Nephron (organoid): Measurements from ENCODE around the gene FSIP1.
"Not testable (repeated sequence)": the region's sequence is repeated elsewhere in the genome, so short reads cannot be mapped to it uniquely, and the experiment has no call there.

ENCODE experiments used
- H3K27ac Mint-ChIP-seq, 3 experiments: 2 replicates each; pipeline ENCODE4 v1.8.0; 2020; ENCODE audit warnings: mixed read lengths in 3 of 3, mild to moderate bottlenecking in 2 of 3, moderate library complexity in 1 of 3
- H3K27me3 Mint-ChIP-seq: 2 replicates; pipeline ENCODE4 v1.8.0; 2021; ENCODE audit warnings: low read depth, mild to moderate bottlenecking, moderate library complexity, mixed read lengths
- H3K36me3 Mint-ChIP-seq: 2 replicates; pipeline ENCODE4 v1.8.0; 2020; ENCODE audit warnings: low read depth, mixed read lengths
- H3K4me1 Mint-ChIP-seq: 2 replicates; pipeline ENCODE4 v1.8.0; 2020; ENCODE audit warnings: mixed read lengths
- H3K4me3 Mint-ChIP-seq, 3 experiments: 2 replicates each; pipeline ENCODE4 v1.8.0; 2020; ENCODE audit warnings: mild to moderate bottlenecking in 3 of 3, mixed read lengths in 3 of 3, moderate library complexity in 2 of 3
- H3K9me3 Mint-ChIP-seq: 2 replicates; pipeline ENCODE4 v1.8.0; 2020; ENCODE audit warnings: mixed read lengths
- CTCF ChIP-seq, 3 experiments: fragments of 200-600 bp; sonication (generic); IDR thresholded peaks; one replicate each; pipeline ENCODE4 v1.5.0; 2021; ENCODE audit warnings: antibody characterized with exemption in 3 of 3; ENCODE audit not compliant: unreplicated experiment in 3 of 3

FSIP1 gene

DNA sequence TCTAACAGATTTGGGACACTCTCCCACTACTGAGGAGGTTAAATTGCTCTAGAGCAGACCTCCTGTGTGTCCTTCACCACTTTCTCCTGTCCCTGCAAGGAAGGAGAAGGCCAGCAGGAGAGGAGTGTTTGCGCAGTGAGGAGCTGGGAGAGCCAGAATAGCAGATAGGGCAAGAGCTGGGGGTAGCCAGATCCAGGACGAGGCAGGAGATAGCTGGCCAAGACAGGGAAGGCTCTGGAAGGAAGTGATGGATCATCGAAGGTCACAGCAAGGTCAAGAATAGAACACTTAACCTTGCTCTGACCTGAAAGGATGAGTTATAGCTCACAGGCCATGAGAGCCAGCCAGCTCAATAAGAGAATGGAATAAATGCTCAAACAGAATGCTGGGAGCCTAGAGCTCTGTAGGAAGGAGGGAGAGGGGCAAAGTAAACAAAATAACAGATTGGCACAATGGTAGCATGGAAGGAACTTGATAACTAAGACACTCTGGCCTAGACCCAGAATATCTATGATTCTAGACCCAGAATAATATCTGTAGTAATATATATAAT, 37.5 kb upstream of the FSIP1 start:
- TF ChIP-seq CTCF (IDR thresholded peaks at IDR 0.05; ENCODE audit: unreplicated experiment in 3 of 3) = no peak
- Mint-ChIP-seq H3K27ac (peak overlapping the region; percentile 25 to 48 (median 31)), H3K27me3 (no peaks in the 10 kb centered on the region), H3K4me1 (peaks cover 17% of the 10 kb centered on the region), H3K36me3 (no peaks in the 10 kb centered on the region), H3K4me3 (no peak overlapping the region), H3K9me3 (no peaks in the 10 kb centered on the region)

- Mint-ChIP-seq H3K27me3 (no peaks in the 10 kb centered on the region), H3K9me3 (no peaks in the 10 kb centered on the region), H3K27ac (peak overlapping the region; percentile 25 to 48 (median 31)), H3K36me3 (no peaks in the 10 kb centered on the region), H3K4me1 (peaks cover 17% of the 10 kb centered on the region), H3K4me3 (no peak overlapping the region)
- no peak for TF ChIP-seq CTCF (IDR thresholded peaks at IDR 0.05; ENCODE audit: unreplicated experiment in 3 of 3)
These were observed 36.9 kb upstream of the FSIP1 start for GRCh38 chr15:39819533-39819932.

- H3K36me3 Mint-ChIP-seq = no peaks in the 10 kb centered on the region
- no peaks in the 10 kb centered on the region for H3K27me3 Mint-ChIP-seq
- peaks cover 17% of the 10 kb centered on the region for H3K4me1 Mint-ChIP-seq
- H3K9me3 Mint-ChIP-seq = no peaks in the 10 kb centered on the region
- TF ChIP-seq CTCF (IDR thresholded peaks at IDR 0.05; ENCODE audit: unreplicated experiment in 3 of 3) = no peak
- peak overlapping the region in 2 of 3 experiments; percentile 7 for H3K27ac Mint-ChIP-seq
- no peak overlapping the region for H3K4me3 Mint-ChIP-seq
These were observed 35.3 kb upstream of the FSIP1 start for GRCh38 chr15:39817892-39818291.

DNA sequence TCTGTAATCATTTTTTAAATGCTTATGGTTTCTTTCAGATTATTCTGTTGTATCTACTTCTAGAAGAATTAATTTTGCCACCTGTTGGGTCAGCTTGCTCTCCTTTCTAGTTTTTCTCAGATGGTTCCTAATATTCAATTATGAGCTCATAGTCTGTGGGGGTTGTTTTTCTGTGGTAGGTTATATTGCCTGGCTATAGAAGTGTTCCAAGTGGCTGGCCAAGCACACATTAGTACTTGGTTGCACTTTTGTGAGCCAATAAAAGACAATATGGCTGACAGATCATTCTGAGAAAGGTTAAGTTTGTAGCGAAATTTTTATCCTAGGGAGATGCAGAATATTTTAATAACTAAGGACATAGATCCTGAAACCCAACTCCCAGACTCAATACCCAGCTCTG, 31.8 kb upstream of the FSIP1 start:
- no peak for TF ChIP-seq CTCF (IDR thresholded peaks at IDR 0.05; ENCODE audit: unreplicated experiment in 3 of 3)
- no peaks in the 10 kb centered on the region for H3K9me3 Mint-ChIP-seq
- no peak overlapping the region for H3K27ac Mint-ChIP-seq
- H3K27me3 Mint-ChIP-seq = no peaks in the 10 kb centered on the region
- H3K4me1 Mint-ChIP-seq = peaks cover 7% of the 10 kb centered on the region
- no peaks in the 10 kb centered on the region for H3K36me3 Mint-ChIP-seq
- no peak overlapping the region for H3K4me3 Mint-ChIP-seq

- not testable (repeated sequence) for H3K4me3 Mint-ChIP-seq, H3K4me1 Mint-ChIP-seq, H3K27ac Mint-ChIP-seq, H3K36me3 Mint-ChIP-seq, H3K9me3 Mint-ChIP-seq, H3K27me3 Mint-ChIP-seq
These were observed 30.0 kb upstream of the FSIP1 start for GRCh38 chr15:39812651-39813050.

DNA sequence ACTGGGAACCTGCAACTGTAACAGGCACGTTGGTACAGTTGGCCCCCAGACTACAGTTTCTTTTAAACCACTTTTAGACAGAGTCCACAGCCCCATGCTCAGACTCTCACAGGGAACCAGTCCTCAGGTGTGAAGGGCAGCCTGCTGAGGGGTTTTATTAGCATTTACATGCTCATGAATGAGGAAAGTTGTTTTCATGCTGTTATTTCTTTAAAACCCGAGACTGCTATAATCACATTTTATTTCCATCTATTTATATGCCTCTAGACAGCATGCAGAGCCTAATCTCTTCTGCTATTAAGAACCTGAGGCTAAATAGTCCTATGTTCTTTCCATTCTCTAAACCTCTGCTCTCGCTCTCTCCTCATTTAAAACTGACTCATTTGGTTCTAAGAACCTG, 26.3 kb upstream of the FSIP1 start:
- Mint-ChIP-seq H3K4me1 (no peaks in the 10 kb centered on the region), H3K27me3 (peaks cover 4% of the 10 kb centered on the region), H3K9me3 (no peaks in the 10 kb centered on the region), H3K27ac (no peak overlapping the region), H3K4me3 (no peak overlapping the region), H3K36me3 (no peaks in the 10 kb centered on the region)
- TF ChIP-seq CTCF (IDR thresholded peaks at IDR 0.05; ENCODE audit: unreplicated experiment in 3 of 3) = no peak
